Measurements from ENCODE around the gene TXNDC9.
"Not testable (repeated sequence)": the region's sequence is repeated elsewhere in the genome, so short reads cannot be mapped to it uniquely, and the experiment has no call there.

The TXNDC9 gene

DNA sequence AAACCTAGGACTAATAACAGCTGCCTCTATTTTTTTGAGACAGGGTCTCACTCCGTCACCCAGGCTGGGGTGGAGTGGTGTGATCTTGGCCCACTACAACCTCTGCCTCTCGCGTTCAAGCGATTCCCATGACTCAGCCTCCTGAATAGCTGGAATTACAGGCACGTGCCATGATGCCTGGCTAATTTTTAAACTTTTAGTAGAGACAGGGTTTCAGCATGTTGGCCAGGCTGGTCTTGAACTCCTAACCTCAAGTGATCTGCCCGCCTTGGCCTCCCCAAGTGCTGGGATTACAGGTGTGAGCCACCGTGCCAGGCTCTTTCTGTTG, 18.3 kb downstream of the TXNDC9 start:
- DNase-seq = not testable (repeated sequence)

DNA sequence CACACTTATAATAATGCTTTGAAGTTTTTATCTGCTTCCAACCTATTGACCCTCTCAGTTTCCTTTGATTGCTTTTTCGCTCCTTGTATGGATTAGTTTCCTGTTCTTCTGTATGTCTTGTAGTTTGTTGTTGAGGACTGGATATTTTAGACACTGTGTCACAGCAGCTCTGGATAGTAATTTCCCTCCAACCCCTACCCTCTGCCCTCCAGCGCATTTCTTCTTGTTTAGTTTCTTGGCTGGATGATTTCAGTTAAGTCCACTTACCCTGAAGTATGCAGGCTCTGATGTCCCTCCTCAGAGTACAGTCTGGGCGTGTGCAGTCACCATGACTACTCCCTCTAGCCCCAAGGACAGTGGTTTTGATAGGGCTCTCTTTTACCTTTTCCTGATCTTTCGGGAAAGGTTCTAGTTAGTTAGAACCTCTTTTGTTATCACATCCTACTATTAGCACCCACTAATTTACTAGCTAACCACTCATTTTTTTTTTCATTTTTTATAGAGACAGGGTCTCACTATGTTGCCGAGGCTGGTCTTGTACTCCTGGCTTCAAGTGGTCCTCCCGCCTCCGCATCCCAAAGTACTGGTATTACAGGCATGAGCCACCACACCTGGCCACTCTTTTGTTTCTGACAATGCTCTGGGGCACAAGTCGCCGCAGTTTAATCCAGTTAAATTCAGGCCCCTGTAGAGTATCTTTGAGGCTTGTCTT, 18.8 kb downstream of the TXNDC9 start:
- no peak for DNase-seq

DNA sequence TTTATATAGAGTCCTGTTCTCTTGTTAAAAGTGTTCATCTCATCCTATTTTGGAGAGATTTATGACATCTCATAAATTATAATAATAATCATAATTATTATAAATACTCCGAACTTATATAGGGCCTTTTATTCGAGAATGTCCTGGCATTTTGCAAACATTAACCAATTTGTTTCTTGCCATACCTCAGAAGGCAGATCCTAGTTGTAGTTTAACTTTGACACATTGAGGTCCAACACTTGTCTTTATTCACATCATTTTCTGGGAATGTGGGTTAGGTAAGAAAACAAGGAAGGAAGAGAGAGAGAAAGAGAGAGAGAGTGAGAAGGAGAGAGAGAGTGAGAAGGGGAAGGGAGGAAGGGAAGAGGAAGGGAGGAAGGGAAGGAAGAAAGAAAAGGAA, 35.0 kb downstream of the TXNDC9 start, which contains the start of gene LYG1:
TSS of gene LYG1 (minus strand) at position 101 of the 400 bp plus-strand sequence. CDS start 5,527 bp downstream, outside the sequence.
- DNase-seq = not testable (repeated sequence)

DNA sequence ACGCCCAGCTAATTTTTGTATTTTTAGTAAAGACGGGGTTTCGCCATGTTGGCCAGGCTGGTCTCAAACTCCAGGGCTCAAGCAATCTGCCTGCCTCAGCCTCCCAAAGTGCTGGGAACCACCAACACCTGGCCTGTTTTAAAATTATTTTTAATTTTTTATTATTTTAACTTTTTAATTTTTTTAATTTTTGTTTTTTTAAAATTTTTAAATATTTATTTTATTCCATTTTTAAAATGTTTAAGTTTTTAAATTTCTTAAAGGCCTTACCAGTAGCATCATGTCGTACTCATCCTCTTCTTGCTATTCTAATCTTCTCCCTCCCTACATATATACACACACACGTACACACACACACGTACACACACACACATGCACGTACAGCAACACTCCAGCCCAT, 36.6 kb downstream of the TXNDC9 start:
- no peak for DNase-seq

DNA sequence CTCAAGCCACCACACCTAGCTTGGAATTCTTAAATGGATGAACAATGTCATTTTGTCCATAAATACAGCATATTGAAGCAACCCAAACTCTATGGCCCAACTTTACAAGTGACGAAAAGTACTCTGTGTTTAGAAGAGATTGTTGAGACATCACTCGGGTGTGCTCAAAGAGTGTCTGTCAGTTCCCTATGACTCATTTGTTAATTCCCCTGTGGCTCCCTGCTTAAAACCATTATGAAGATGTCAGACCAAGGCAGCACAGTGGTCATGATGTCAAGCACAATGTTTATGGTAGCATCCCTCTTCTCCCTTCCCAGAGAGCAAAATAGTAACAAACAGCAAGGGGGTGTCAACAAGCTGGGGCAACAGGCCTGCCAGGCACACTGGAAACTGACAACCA, 38.1 kb downstream of the TXNDC9 start:
- no peak for DNase-seq

DNA sequence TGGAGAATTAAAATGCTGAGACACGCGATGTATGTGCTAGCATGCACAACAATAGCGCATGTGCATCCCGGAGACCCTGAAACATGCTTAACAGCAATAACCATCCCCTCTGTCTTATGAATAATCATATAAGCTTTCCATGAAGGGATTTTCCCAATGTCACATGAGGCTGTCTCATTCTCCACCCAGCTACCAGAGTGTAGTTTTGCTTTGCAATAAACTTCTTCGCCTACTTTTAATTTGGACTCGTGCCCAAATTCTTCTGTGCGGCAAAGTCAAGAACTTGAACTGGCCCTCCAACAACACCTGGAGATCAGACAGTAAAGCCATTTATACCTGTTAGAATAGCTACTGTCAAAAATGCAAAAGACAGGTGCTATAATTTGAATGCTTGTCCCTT, 50.6 kb downstream of the TXNDC9 start:
- no peak for DNase-seq

DNA sequence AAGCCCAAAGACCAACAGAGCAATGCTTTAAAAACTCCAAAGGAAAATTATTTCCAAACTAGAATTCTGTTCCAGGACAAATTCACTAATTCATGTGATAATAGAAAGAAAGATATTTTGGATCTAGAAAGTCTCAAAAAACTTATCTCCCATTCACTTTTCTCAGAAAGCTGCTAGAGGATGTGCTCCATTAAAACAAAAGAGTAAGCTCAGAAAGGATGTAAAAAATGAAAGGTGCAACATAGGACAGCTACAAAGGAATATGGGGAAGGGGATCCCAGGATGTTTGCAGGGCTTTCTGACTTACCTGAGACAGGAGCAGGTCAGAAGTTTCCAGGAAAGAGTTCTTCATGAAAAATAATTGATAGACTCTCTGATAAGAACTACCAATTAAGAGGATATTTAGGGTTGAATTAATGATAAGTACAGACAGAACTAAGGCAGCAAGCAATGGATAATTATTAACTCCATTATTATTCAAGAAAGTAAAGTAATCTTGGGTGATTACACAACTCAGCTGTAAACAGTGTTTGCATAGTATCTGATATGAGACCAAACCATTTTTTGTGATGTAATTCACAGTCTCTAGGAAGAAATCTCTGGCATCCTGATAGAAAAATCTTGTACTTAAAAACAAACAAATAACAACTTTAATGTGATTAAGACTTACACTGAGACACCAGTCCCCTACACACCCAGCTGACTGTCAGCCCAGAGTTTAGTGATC, 56.0 kb downstream of the TXNDC9 start:
- DNase-seq = no peak

DNA sequence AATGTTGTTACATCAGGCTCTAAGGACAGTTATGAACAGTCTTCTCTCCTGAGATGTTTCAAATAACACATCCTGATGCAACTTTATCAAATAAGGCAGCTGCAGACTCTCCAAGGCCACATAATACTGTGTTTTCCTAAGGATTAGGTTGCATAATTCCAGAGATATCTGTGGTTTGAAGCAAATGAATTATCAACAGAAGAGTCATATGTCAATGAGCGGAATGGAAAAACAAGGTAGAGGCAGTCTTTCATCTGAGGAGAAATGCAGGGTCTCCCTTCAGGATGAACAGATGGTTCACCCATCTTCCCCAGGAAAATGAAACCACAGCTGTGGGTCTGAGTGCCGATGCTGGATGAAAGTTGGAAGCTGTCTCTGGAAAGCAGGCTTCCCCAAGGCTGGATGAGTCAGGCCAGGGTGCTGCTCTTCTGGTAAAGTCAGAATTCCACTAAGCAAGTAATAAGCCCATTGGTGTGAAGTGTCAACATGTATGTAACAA, 57.3 kb downstream of the TXNDC9 start:
- no peak for DNase-seq

DNA sequence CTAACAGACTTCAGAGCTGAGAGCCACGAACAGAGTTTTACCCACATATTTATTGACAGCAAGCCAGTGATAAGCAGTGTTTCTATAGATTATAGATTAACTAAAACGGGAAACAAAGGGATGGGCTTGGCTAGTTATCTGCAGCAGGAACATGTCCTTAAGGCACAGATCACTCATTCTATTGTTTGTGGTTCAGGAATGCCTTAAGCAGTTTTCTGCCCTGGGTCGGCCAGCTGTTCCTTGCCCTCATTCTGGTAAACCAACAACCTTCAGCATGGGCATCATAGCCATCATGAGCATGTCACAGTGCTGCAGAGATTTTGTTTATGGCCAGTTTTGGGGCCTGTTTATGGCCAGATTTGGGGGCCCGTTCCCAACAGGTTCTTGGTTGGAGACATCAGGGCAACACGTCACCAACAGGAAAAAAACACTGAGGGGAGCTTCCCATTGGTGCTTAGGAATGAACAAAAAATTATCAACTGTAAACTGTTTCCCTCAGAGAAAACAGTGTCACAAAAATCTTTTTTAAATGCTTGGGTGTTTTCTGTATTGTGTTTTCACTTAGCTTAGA, 57.9 kb downstream of the TXNDC9 start:
- not testable (repeated sequence) for DNase-seq

DNA sequence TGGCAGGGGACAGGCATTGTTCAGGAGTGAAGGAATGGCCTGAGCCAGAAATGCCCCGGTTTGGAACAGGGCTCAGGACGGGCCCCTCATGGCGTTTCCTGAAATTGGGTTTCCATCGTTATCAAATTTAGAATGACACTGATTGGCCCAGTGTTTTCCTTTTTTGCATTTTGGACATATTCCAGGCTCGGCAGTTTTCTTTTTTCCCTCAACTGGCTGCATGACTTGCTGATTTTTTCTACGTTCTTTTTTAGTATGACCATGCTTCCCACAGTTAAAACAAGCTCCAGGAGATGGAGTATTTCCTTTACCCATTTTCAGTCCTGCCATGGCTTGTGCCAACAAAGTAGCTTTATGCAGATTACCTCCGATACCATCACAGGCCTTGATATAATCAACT, 60.3 kb downstream of the TXNDC9 start:
- DNase-seq = peak; percentile 3
